H1 (cell line): ENCODE results near the gene ZBTB38. TPM values are rescaled to one million over a fixed set of nuclear protein-coding genes. Genes with fewer than 3 reads are reported as not detected.

Experiments used
- CTCF ChIA-PET: fragments of 300-600 bp; sonication (Branson Sonifier 250); formaldehyde crosslinking; loops from one replicate; lab custom pipeline; 2021; ENCODE audit not compliant: partially characterized antibody; lab: Charles Lee
- POLR2A ChIA-PET: fragments of 300-600 bp; sonication (Branson Sonifier 250); formaldehyde crosslinking; loops from one replicate; lab custom pipeline; 2021; ENCODE audit warnings: inconsistent platforms; ENCODE audit not compliant: partially characterized antibody; lab: Charles Lee
- DNase-seq, 2 experiments: peaks; one replicate each; pipeline versions ENCODE4 v3.0.0 to v3.0.0-alpha.2; 2010 to 2022; ENCODE audit warnings: low spot score in 2 of 2, low read depth in 1 of 2, mixed read lengths in 1 of 2
- FAIRE-seq: peaks from 2 replicates; lab custom pipeline; 2011; peaks lifted over from hg19 to GRCh38; lab: Jason Lieb, UNC
- H2AFZ ChIP-seq: 2 replicates; pipeline ENCODE4 v1.8.1; 2012; ENCODE audit warnings: low read length, inconsistent platforms
- H2AK5ac ChIP-seq: 2 replicates; pipeline ENCODE4 v1.6.1; 2013; ENCODE audit warnings: low read depth, low read length
- H2BK120ac ChIP-seq: replicated peaks from 2 replicates; pipeline ENCODE3; 2013; ENCODE audit warnings: low read depth, low read length, inconsistent platforms
- H2BK12ac ChIP-seq: 2 replicates; pipeline ENCODE4 v1.6.1; 2013; ENCODE audit warnings: low read depth, low read length
- H2BK15ac ChIP-seq: 2 replicates; pipeline ENCODE4 v1.6.1; 2013; ENCODE audit warnings: low read length
- H2BK20ac ChIP-seq: 2 replicates; pipeline ENCODE4 v1.6.1; 2013; ENCODE audit warnings: low read length
- H2BK5ac ChIP-seq: 2 replicates; pipeline ENCODE4 v1.6.1; 2013; ENCODE audit warnings: low read depth, low read length
- H3K14ac ChIP-seq: 2 replicates; pipeline ENCODE4 v1.6.1; 2013; ENCODE audit warnings: inconsistent platforms; ENCODE audit not compliant: insufficient read length
- H3K18ac ChIP-seq: 2 replicates; pipeline ENCODE4 v1.6.1; 2013; ENCODE audit warnings: low read length; ENCODE audit errors: extremely low read depth
- H3K23ac ChIP-seq: 2 replicates; pipeline ENCODE4 v1.6.1; 2013; ENCODE audit warnings: inconsistent platforms; ENCODE audit not compliant: insufficient read length
- H3K23me2 ChIP-seq: 2 replicates; pipeline ENCODE4 v1.6.1; 2013; ENCODE audit warnings: low read depth, low read length
- H3K27ac ChIP-seq: 2 replicates; pipeline ENCODE4 v1.6.1; 2011; ENCODE audit warnings: low read depth, low read length, inconsistent platforms
- H3K27me3 ChIP-seq, 4 experiments: replicated peaks in 1 of 4; 1 replicate in 1 of 4; 2 replicates in 3 of 4; pipeline versions ENCODE4 v1.6.1 to v1.8.1; 2011 to 2013; ENCODE audit warnings: low read length in 3 of 4, mild to moderate bottlenecking in 3 of 4, inconsistent platforms in 2 of 4, mixed read lengths in 2 of 4, moderate library complexity in 1 of 4; ENCODE audit not compliant: control insufficient read depth in 3 of 4, insufficient read depth in 3 of 4; ENCODE audit errors: extremely low read depth in 1 of 4
- H3K36me3 ChIP-seq, 4 experiments: 2 replicates each; pipeline versions ENCODE4 v1.6.1 to v1.8.1; 2011 to 2013; ENCODE audit warnings: mild to moderate bottlenecking in 4 of 4, low read length in 3 of 4, moderate library complexity in 2 of 4, control low read depth in 1 of 4, inconsistent platforms in 1 of 4; ENCODE audit not compliant: insufficient read depth in 4 of 4, control insufficient read depth in 2 of 4
- H3K4ac ChIP-seq: replicated peaks from 2 replicates; pipeline ENCODE3; 2013; ENCODE audit warnings: low read length, low read depth, mixed read lengths, inconsistent platforms; ENCODE audit not compliant: insufficient read length
- H3K4me1 ChIP-seq, 4 experiments: replicated peaks in 1 of 4; 1 replicate in 1 of 4; 2 replicates in 3 of 4; pipeline versions ENCODE4 v1.6.1 to v1.8.1; 2011 to 2013; ENCODE audit warnings: low read length in 3 of 4, inconsistent platforms in 2 of 4, mixed read lengths in 1 of 4; ENCODE audit not compliant: insufficient read depth in 4 of 4, control insufficient read depth in 3 of 4
- H3K4me2 ChIP-seq, 2 experiments: 2 replicates each; pipeline versions ENCODE4 v1.6.1 to v1.8.1; 2011 to 2013; ENCODE audit warnings: low read depth in 2 of 2, low read length in 2 of 2, control low read depth in 1 of 2, inconsistent platforms in 1 of 2, mild to moderate bottlenecking in 1 of 2; ENCODE audit not compliant: insufficient read depth in 1 of 2
- H3K4me3 ChIP-seq, 4 experiments: fragments of 200-600, 300-600 bp in 1 of 4; sonication (generic), shearing (Covaris generic), sonication (Bioruptor Twin) in 1 of 4; 2 replicates each; pipeline versions ENCODE4 v1.5.1 to v1.8.1; 2011 to 2016; ENCODE audit warnings: low read length in 4 of 4, low read depth in 3 of 4, control low read depth in 2 of 4, inconsistent platforms in 2 of 4, mild to moderate bottlenecking in 2 of 4, mixed read lengths in 1 of 4, moderate library complexity in 1 of 4; ENCODE audit not compliant: insufficient read depth in 2 of 4; ENCODE audit errors: extremely low read depth in 1 of 4
- H3K56ac ChIP-seq: replicated peaks from 2 replicates; pipeline ENCODE3; 2013; ENCODE audit warnings: low read depth, mild to moderate bottlenecking, mixed read lengths, low read length, inconsistent platforms; ENCODE audit not compliant: insufficient read length
- H3K79me1 ChIP-seq: 2 replicates; pipeline ENCODE4 v1.6.1; 2013; ENCODE audit warnings: low read depth, low read length, control low read depth
- H3K79me2 ChIP-seq, 2 experiments: 2 replicates each; pipeline versions ENCODE4 v1.6.1 to v1.8.1; 2012 to 2013; ENCODE audit warnings: low read length in 2 of 2, mild to moderate bottlenecking in 2 of 2, inconsistent platforms in 1 of 2; ENCODE audit not compliant: insufficient read depth in 2 of 2, control insufficient read depth in 1 of 2
- H3K9ac ChIP-seq, 4 experiments: replicated peaks in 1 of 4; 1 replicate in 1 of 4; 2 replicates in 3 of 4; pipeline versions ENCODE4 v1.6.1 to v1.8.1; 2011 to 2013; ENCODE audit warnings: low read depth in 3 of 4, low read length in 3 of 4, control low read depth in 2 of 4, mild to moderate bottlenecking in 2 of 4, moderate library complexity in 2 of 4, inconsistent platforms in 1 of 4; ENCODE audit errors: extremely low read depth in 1 of 4
- H3K9me3 ChIP-seq, 2 experiments: 2 replicates each; pipeline versions ENCODE4 v1.6.1 to v1.8.1; 2012 to 2013; ENCODE audit warnings: mild to moderate bottlenecking in 2 of 2, moderate library complexity in 2 of 2, control low read depth in 1 of 2, inconsistent platforms in 1 of 2, low read depth in 1 of 2, low read length in 1 of 2, mixed read lengths in 1 of 2; ENCODE audit not compliant: insufficient read depth in 2 of 2
- H4K20me1 ChIP-seq, 2 experiments: replicated peaks in 1 of 2; 2 replicates each; pipeline versions ENCODE3 to v1.8.1; 2011 to 2013; ENCODE audit warnings: inconsistent platforms in 2 of 2, low read length in 2 of 2, mild to moderate bottlenecking in 1 of 2; ENCODE audit not compliant: insufficient read depth in 2 of 2, control insufficient read depth in 1 of 2
- H4K5ac ChIP-seq: 2 replicates; pipeline ENCODE4 v1.6.1; 2013; ENCODE audit warnings: low read length, low read depth, mixed read lengths, inconsistent platforms; ENCODE audit not compliant: insufficient read length
- H4K8ac ChIP-seq: 2 replicates; pipeline ENCODE4 v1.8.0; 2013; ENCODE audit warnings: mild to moderate bottlenecking, moderate library complexity, low read length, inconsistent platforms; ENCODE audit not compliant: insufficient read depth; ENCODE audit errors: extremely low read depth
- H4K91ac ChIP-seq: replicated peaks from 2 replicates; pipeline ENCODE3; 2013; ENCODE audit warnings: low read length, mixed read lengths, inconsistent platforms; ENCODE audit not compliant: insufficient read length
- CEBPB ChIP-seq: IDR thresholded peaks from 2 replicates; pipeline ENCODE4 v1.6.1; 2012; ENCODE audit warnings: low read depth, low read length
- JUN ChIP-seq: IDR thresholded peaks from 2 replicates; pipeline ENCODE4 v1.6.1; 2011; ENCODE audit warnings: low read depth, mild to moderate bottlenecking, improper control_type of control experiment, low read length
- SP2 ChIP-seq: IDR thresholded peaks from 2 replicates; pipeline ENCODE4 v1.6.1; 2012; ENCODE audit warnings: mild to moderate bottlenecking, low read length, inconsistent platforms
- WGBS, 2 experiments: shearing (Covaris generic) in 1 of 2; methylation state at CpG; one replicate each; pipeline versions ENCODE4 v1.1.6 to v1.1.7; 2013 to 2015; ENCODE audit warnings: low lambda C conversion rate in 2 of 2, mixed read lengths in 2 of 2, inconsistent platforms in 1 of 2, low coverage in 1 of 2, missing lambda C conversion rate in 1 of 2; ENCODE audit not compliant: insufficient replicate concordance in 2 of 2, insufficient coverage in 1 of 2, insufficient read length in 1 of 2; ENCODE audit errors: extremely low coverage in 1 of 2, missing lambda C conversion rate in 1 of 2; 5-methylcytosine and 5-hydroxymethylcytosine counted together
- polyA plus RNA-seq, 7 experiments: library from polyadenylated mRNA; depleted of rRNA in 3 of 7; stranded (reverse) in 5 of 7; unstranded in 2 of 7; fragments of >200 nt in 5 of 7; fragments of 200-250 nt in 2 of 7; gene quantifications; 1 replicate in 5 of 7; 2 replicates in 1 of 7; 4 replicates in 1 of 7; pipeline versions ENCODE4 v1.2.1 to v1.2.3, GENCODE V29; 2011 to 2013; ENCODE audit warnings: missing spikeins in 2 of 7, mixed read lengths in 2 of 7
- total RNA-seq: library from RNA; stranded (reverse); fragmentation: NEBNext Ultra II Directional; extraction: Animal tissue kit (Norgen Biotek cat#: 25700); gene quantifications from 2 replicates; pipeline ENCODE4 v1.2.1, GENCODE V29; 2021

Gene ZBTB38
- total and polyA plus RNA-seq, 2 of the 8 experiments (the other 6 are each of a cell fraction or from before 2014, with no cell fraction given) = 4.4 to 10.5 TPM

GRCh38 chr3:141389703-141390102 lies 21.4 kb downstream of the ZBTB38 start:
- Histone ChIP-seq H4K91ac (no peak overlapping the region), H2BK12ac (no peak overlapping the region), H3K9me3 (no peaks in the 10 kb centered on the region), H3K4me1 (peaks cover 6 to 22% (median 17%) of the 10 kb centered on the region in 4 experiments; a peak in 6 of 7 replicates), H2BK15ac (no peak overlapping the region), H3K9ac (no peak overlapping the region), H3K23me2 (no peaks in the 10 kb centered on the region; the same call in 1 of the 2 replicates), H3K4me2 (no peak overlapping the region), H4K8ac (no peak overlapping the region), H3K27ac (no peak overlapping the region), H3K27me3 (no peaks in the 10 kb centered on the region), H2AFZ (no peak overlapping the region), H2BK5ac (no peak overlapping the region), H2AK5ac (no peak overlapping the region), H2BK120ac (no peak overlapping the region), H3K56ac (no peak overlapping the region), H3K79me1 (no peaks in the 10 kb centered on the region), H3K23ac (no peak overlapping the region), H2BK20ac (no peak overlapping the region), H4K20me1 (no peaks in the 10 kb centered on the region), H3K18ac (no peak overlapping the region), H3K4ac (no peak overlapping the region), H3K4me3 (no peak overlapping the region), H3K14ac (no peak overlapping the region), H3K36me3 (no peaks in the 10 kb centered on the region), H3K79me2 (no peaks in the 10 kb centered on the region), H4K5ac (no peak overlapping the region)
- no peak for DNase-seq
- POLR2A ChIA-PET = interaction anchor here (0.6 to 1.8 kb wide), 3 partner anchors 20 to 42 kb away, joined by 4 read pairs; partner anchors contain the start of gene ZBTB38
- WGBS, 2 experiments = 95% methylated on average over 5 of the region's 5 CpGs; no CpG with 5 or more reads in 1 of the 2 experiments
- no peak for TF ChIP-seq JUN
- no peak for TF ChIP-seq SP2
- TF ChIP-seq CEBPB = peak; percentile 74; the same call in 1 of the 2 replicates
- CTCF ChIA-PET = interaction anchor here (0.7 to 2.8 kb wide), 5 partner anchors 15 to 58 kb away, joined by 3 to 7 read pairs (median 3); no protein-coding TSS in a partner anchor
- no peak for FAIRE-seq
